BJ (cell line): ENCODE measurements around the gene TCP11. TPM values are rescaled to one million over a fixed set of nuclear protein-coding genes. Genes with fewer than 3 reads are reported as not detected.

Experiments used
- CTCF ChIA-PET: fragments of 350-600 bp; formaldehyde crosslinking; extraction: SDS; loops from one replicate; lab custom pipeline; 2021; ENCODE audit warnings: antibody characterized with exemption, inconsistent platforms; lab: Yijun Ruan, JAX
- POLR2A ChIA-PET: fragments of 300-600 bp; sonication (Branson Sonifier 250); formaldehyde crosslinking; extraction: SDS; loops from one replicate; lab custom pipeline; 2021; ENCODE audit warnings: antibody characterized with exemption; lab: Charles Lee
- DNase-seq: peaks from one replicate; pipeline ENCODE4 v3.0.0-alpha.2; 2011; ENCODE audit warnings: low read depth
- H3K27me3 ChIP-seq: 2 replicates; pipeline ENCODE4 v1.6.0; 2011; ENCODE audit warnings: low read length; ENCODE audit not compliant: control insufficient read depth, insufficient read depth
- H3K36me3 ChIP-seq: 2 replicates; pipeline ENCODE4 v1.5.1; 2011; ENCODE audit warnings: low read length; ENCODE audit not compliant: control insufficient read depth, insufficient read depth
- H3K4me3 ChIP-seq: 2 replicates; pipeline ENCODE4 v1.5.1; 2011; ENCODE audit warnings: low read depth, mild to moderate bottlenecking, control low read depth, low read length
- CTCF ChIP-seq: IDR thresholded peaks from 2 replicates; pipeline ENCODE4 v1.5.1; 2011; ENCODE audit warnings: low read depth, mild to moderate bottlenecking, control low read depth, inconsistent platforms, low read length, moderate library complexity; ENCODE audit not compliant: insufficient read depth
- polyA plus RNA-seq: library from polyadenylated mRNA; depleted of rRNA; stranded (reverse); fragments of >200 nt; gene quantifications from 2 replicates; pipeline ENCODE4 v1.2.3, GENCODE V29; 2011

Gene TCP11
- polyA plus RNA-seq, 1 experiment = 0.23 TPM

GRCh38 chr6:35088281-35089215, 52.6 kb downstream of the TCP11 start:
- POLR2A ChIA-PET = no interaction called here
- CTCF ChIA-PET = interaction anchor here (1.3 to 1.6 kb wide), 3 partner anchors 18 to 37 kb away, joined by 4 read pairs; no protein-coding TSS in a partner anchor
- Histone ChIP-seq H3K27me3 (no peaks in the 10 kb centered on the region), H3K4me3 (no peak overlapping the region), H3K36me3 (peaks cover 15% of the 10 kb centered on the region)
- DNase-seq = no peak
- TF ChIP-seq CTCF = no peak

DNA sequence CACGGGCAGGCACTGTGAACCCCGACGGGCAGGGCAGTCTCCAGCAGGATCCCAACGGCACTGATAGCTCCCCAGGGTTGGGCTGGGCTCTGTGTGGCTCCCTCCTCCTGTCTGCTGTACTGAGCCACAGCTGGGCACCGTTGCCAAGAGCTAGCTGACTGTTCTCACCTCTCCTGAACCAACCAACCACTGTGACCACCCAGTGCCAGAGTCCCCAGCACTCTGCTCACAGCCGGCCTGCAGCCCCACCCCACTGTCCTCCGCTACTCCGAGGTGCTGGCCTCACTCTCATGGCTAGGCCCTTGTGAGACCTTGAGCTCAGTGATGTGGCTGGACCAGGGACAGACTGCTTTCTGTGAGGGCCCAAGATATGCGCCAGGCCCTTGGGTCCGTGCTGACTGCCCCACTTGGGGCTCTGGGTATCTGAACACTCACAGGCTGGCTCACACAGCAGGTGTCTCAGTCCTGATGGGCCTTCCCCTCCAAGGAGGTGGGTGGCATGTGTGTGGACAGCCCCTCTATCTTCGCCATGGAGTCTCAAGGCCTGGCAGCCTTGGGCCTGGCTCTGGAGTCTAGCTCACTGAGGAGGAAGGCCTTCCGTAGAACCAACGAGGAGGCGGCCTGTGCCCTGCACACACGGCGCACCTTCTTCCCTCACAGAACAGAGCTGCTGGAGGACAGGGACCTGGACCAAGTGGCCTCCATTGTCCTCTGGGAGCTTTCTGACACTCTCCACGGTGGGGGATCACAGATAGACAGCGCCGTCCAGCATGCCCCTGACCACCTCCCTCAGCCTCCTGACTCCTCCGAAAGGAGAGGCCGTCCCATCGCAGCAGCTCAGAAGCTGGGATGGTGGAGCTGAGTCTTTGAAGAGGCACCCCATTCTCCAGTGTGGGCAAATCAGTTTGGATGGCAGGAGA, 53.5 kb downstream of the TCP11 start:
- DNase-seq = no peak
- no peak for TF ChIP-seq CTCF
- Histone ChIP-seq H3K27me3 (no peaks in the 10 kb centered on the region), H3K36me3 (peaks cover 23% of the 10 kb centered on the region), H3K4me3 (no peak overlapping the region)
- CTCF ChIA-PET = interaction anchor here (1.4 to 1.6 kb wide), 3 partner anchors 26 to 101 kb away, joined by 3 to 4 read pairs (median 4); no protein-coding TSS in a partner anchor
- POLR2A ChIA-PET = no interaction called here

DNA sequence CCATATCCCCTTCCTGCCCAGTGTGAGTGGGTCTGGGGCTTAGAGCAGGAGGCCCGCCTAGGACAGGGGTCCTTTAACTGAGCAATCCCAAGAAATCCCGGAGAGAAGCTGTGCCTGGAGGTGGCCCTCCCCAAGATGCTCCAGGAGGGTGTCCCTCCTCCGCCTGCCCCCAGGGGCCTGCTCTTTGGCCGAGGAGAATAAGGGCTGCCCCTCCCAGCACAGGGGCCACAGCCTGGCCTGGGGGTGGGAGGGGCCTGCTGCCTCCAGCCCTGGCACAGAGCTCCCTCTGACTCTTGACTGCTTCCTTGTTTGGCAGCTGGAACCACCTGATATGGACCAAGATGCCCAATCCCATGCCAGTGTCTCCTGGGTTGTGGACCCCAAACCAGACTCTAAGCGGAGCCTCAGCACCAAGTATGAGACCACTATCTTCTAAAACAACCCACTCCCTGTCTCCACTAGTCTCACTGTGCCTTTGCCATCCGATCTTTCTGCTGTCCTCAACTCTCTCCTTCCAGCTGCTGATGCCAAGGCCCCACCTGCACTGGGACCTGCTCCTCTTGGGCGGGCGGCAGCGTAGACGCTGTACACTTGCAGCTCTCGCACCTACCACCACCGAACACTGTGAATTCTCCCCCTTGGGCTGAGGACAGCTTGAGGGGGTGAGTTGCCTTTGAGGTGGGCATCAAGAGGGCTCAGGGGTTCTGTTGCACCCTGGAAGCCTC, 54.3 kb downstream of the TCP11 start:
- CTCF ChIA-PET = interaction anchor here (1.4 to 1.6 kb wide), 2 partner anchors 35 to 100 kb away, joined by 3 to 4 read pairs; no protein-coding TSS in a partner anchor
- no peak for TF ChIP-seq CTCF
- H3K36me3 ChIP-seq = peaks cover 25% of the 10 kb centered on the region

DNA sequence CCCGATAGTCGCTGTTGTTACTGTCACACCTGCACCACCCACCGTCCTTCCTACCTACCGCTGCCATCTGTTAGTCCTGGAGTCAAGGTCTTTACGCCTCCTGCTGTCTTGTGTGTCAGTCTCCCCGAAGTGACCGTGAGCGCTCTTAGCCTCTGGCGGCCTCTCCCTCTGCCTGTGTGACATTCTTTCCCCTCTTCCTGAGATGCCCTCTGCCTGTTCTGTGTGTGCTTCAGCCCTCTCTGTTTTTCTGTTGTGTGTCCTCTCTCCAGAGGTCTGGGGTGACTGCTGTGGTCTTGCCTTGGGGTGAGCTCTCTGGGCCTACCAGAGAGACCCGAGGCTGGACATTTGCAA, 54.9 kb downstream of the TCP11 start:
- ChIA-PET POLR2A (no interaction called here), CTCF (interaction anchor here (1.4 kb wide), 1 partner anchor 100 kb away, joined by 3 read pairs; no protein-coding TSS in a partner anchor)
- DNase-seq = no peak
- H3K4me3 ChIP-seq = no peak overlapping the region
- H3K27me3 ChIP-seq = no peaks in the 10 kb centered on the region
- no peak for TF ChIP-seq CTCF
- H3K36me3 ChIP-seq = peaks cover 28% of the 10 kb centered on the region

More for the DNA sequence above, 54.3 kb downstream of the TCP11 start:
- DNase-seq = no peak
- Histone ChIP-seq H3K27me3 (no peaks in the 10 kb centered on the region), H3K4me3 (no peak overlapping the region)
- POLR2A ChIA-PET = no interaction called here
